HG02884 (cell line): ENCODE data around the gene INO80D.
A peak's percentile ranks its signal among the peaks of the same experiment; 100 is the strongest.
"Not testable (repeated sequence)": the region's sequence is repeated elsewhere in the genome, so short reads cannot be mapped to it uniquely, and the experiment has no call there.

ENCODE experiments used
- ATAC-seq: cut with Tn5 transposase; IDR thresholded peaks from one replicate; pipeline ENCODE4 v1.9.1; 2021; ENCODE audit warnings: mild to moderate bottlenecking, moderate library complexity; ENCODE audit not compliant: unreplicated experiment

The INO80D gene

DNA sequence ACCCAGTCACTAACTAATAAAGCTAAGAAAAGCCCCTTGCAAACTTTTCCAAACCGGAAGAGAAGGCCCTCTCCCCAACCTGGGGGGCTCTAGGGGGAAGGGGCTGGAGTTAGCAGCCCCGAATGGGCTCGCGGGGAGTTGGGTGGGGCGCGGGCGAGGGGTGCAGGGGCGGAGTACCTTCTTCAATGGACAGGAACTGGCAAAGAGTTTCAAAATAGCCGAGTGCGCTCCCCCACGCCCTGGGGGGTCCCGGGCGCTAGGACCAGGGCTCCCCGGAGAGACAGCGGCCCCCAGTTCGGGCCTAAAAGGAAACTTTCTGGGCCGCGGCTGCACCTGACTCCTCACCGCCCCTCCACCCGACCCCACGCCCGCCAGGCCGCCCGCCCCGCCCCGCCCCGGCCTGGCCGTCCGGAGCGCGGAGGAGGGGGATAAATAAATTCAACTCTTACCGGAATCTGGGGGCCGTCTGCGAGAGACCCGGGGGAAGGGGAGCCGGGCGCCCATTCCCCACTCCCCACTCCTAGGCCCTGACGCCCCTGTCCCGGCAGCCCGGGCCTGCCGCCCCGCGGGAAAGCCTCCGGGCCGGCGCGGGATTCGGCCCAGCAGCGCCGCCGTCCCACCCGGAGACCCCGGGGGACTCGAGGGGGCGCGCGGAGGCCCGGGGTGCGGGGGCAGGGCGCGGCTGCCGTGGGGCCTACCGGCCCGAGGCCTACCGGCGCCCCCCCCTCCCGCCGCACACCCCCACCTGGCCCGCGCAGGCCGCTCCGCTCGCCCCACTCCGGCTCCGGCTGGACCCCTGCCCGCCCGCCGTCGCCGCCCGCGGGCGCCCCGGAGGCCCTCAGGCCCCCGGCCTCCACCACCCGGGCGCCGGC, 868 bp downstream of the INO80D start:
- peak; percentile 12 for ATAC-seq

DNA sequence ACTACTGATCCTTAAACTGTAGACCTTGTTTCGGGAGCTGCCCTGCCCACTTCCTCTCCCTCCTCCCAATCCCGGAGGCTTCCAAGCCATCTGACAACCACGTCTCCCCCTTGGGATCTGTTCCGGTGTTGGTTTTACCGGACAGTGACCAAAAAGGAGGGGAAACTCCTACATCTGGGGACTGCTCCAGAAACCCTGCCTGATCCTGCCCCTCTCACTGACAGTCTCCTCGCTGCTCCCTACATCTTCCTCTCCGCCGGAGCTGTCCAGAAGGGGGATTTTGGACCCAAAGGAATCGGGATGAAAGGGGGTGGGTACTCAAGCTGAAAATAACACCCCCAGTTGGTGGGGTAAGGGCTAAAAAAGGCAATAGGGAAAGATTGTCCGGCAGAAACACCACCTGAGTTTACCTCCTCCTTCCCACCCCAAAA, 1.5 kb downstream of the INO80D start:
- ATAC-seq, result no peak

DNA sequence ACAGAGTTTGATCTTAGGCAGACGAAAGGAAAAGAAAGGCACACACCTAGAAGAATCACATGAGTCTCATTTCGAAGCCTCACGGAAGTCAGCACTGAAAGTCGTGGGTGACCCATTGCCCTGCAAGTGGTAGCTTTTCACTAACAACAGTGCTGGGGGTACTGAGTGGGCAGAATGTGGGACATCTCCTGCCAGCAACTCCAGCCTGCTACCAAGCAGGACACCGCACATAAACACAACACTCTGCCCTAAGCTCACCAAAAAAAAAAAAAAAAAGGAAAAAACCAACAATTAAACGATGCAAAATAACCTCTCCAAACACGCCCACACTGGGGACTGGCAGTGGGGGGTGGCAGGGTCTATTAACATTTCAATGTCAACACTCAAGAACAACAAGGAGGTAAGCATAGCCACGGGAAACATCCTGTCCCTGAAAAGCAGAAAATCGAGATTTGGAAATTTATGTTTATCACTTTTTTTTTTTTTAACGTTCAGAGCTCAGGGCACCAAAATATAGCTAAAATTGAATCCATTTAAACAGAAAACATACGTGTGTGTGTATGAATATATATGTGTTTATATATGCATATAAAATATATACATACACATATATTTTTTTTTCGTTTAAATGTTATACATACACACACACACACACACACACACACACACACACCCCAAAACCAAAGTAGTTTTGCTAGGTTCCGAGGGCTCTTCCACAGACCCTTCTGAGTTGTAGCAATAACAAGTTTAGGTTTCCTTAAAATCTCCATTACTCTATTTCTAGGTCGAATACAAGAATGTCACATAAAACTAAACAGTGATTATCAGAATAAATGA, 2.2 kb downstream of the INO80D start:
- no peak for ATAC-seq

DNA sequence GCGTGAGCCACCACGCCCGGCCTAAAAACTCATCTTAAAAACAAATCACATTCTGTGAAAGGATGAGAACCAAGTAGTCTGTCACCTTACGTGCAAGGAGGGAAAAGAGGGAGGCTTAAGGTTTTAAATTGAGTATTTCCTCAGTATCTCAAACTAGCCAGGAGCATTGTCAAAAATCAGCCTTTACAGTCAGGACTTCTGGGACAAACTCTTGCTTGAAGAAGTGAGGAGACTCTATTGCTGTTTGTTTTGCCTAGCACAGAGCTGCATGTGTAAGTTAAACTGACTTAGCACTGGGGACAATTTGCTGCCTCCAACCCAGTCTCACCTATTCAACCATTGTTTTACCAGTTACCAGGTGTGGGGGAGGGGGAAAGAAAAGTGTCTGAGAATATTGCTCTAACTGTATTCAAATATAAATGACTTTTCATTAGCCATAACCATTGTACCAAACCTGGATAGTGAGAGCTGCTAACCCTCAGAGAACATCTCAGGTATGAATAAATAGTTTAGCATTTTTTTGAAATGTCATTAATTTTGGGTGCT, 3.6 kb downstream of the INO80D start:
- ATAC-seq, result no peak

DNA sequence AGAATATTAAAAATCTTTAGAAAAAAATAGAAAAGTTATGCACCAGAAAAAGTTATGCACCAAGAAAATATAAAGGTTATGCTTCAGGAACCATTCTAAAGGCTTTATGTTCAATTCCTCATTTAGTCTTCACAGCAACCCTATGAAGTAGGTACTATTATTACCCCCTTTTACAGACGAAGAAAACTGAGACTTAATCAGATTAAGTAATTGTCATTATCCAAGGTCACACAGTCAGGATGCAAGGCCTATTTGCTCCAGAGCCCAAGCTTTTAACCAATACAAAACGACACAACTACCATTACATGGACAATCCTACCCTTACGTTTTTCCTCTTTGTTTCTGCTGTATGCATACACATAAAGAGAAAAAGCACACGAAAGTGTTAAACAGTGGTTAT, 5.0 kb downstream of the INO80D start:
- no peak for ATAC-seq

DNA sequence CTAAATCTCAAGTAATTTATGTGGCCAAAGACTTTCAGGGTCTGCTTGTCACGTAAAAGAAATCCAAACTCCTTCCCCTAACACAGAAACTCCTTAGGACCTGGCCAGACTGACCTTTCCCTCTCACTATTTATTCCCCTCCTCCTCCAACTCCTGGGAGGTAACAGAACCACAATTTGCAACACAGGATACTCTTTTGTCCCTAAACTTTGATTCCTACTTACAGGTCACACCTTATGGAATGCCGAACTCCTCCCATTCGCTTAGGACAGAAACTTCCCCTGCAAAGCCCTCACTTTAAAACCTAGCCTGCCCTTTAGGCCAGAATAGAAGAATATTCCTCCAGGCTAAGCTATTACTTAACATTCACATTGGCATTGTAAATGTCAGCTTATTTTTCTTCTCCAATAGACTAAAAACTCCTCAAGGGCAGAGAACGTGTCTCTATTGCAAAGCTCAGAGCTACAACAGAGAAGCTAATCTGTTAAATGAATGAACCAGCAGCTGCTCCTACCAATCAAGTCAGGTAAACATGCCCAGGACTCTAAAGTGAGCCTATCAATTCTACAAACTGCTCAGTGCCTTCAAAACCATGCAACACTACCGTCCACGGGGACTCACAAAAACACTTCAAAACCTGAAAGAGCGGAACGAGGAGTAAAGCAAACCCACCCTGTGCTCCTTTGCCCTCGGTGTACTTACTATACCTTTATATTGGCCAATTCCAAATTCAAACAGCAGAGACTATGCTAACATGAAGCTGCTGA, 6.1 kb downstream of the INO80D start:
- no peak for ATAC-seq

DNA sequence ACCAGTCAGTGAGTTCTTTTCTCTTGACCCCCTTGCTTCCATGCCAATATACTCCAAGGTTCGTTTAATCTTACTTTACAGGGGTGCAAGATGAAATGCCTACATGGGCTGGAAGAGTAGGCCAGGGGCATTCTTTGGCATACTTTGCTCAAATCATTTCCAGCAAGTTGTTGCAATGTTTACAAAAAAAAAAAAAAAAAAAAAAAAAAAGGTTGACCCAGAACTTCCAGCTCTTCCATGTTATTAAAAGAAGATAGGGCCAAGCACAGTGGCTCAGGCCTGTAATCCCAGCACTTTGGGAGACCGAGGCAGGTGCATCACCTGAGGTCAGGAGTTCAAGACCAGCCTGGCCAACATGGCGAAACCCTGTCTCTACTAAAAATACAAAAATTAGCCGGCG, 8.1 kb downstream of the INO80D start:
- not testable (repeated sequence) for ATAC-seq

DNA sequence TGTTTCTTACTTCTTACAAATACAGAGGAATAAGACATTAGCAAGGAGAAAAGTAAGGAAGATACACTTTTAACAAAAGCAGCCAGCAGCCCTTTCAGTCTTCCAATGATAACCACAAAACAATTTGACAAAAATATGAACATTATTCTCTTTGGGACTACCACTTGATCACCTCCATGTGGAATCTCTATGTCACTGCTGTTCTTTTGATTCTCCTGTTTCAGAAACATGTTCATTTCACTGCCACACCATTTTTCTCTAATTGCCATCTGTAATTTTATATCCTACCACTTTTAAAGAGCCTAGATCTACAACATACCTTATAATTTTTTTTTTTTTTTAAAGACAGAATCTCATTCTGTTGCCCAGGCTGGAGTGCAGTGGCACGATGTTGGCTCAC, 10.9 kb downstream of the INO80D start:
- no peak for ATAC-seq

DNA sequence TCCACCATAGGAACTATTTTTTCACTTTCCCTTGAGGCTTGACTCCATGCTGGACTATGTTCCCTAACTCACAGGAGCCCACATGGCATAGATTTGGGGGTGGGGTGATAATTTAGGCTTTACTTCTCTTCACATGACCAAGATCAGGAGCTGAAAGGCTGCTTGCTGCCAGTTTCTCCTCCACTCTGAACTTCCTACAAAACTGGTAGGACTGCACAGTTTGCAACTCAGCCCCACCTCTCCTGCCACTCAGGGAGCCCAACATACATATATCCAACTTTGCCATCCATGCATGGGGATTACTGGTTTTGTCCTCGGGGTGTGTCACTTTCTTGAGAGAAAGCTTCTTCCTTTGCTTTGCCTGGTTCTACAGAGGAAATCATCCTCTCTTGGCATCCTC, 14.2 kb downstream of the INO80D start:
- no peak for ATAC-seq

DNA sequence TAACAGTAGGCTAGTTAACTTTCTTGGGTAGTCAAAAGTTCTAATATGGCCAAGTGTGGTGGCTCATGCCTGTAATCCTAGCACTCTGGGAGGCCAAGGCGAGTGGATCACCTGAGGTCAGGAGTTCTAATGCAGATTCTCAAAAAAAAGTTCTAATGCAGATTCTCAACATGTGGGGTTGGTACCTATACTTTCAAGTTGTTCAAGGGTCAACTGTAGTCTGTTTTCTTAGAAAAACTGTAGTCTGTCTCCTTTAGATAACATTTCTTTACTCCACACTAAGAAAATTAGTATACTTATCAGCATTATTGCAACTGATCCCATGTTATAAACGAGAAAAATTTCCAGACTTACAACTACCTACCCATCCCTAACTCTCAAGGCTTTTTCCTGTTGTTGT, 16.6 kb downstream of the INO80D start:
- no peak for ATAC-seq

DNA sequence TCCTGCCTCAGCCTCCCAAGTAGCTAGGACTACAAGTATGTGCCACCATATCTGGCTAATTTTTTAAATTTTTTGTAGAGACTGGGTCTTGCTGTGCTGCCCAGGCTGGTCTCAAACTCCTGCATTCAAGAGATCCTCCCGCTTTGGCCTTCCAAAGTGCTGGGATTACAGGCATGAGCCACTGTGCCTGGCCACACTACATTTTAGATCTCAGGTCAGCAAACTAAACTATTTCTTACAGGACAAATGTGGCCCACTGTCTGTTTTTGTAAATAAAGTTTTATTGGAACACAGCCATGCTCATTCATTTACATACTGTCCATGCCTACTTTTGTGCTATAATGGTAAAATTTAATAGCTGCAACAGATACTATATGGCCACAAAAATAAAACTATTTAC, 17.8 kb downstream of the INO80D start:
- no peak for ATAC-seq

DNA sequence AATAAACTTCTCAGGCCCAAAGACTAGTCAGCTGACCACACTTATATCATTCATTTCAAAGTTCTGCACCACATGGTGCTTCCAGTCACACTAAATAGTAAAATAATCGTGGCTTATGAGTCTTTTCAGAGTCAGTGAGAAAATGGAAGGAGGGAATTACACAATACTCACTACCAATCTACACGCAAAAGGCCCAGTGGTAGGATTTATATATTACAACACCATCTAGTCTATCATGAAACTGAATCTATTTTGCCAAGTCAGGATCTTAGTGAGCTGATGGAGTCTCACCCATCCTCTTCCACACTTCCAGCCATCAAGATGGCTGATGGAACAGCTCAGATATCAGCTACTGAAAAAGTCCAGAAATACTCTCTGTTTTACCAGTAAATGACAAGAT, 21.9 kb downstream of the INO80D start:
- no peak for ATAC-seq

DNA sequence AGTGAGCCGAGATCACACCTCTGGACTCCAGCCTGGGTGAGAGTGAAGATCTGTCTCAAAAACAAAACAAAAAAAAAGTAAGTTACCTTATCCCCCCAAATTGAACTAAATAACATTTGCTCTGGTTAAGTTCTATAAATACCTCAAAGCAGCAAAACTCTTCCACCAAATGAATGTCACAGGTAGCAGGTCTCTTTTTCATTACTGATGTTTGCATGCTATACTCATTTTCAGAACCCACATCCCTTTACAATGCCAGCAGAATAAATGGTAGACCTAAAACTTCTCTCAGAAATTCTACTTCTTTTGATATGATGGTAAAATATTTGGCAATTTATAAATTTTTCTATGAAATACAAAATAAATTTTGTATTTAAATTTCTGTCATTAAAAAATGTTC, 22.3 kb downstream of the INO80D start:
- no peak for ATAC-seq

DNA sequence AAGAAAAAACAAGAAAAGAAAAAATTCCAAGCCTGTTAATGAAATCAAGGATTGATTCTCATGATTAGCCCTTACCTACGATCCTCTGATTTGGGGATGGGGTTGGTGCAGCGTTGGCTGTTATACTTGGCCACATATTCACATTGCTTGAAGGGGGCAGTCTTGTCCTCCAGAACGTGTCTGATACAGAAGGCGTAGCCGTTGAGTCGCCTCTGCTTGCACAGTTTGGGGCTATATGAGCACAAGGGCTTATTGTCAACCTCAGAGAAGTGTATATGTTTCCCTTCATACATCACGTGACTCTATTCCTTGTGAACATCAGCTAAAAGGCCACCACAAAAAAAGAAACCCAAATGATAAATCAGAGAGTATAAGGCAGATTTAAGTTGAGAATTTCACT, 23.2 kb downstream of the INO80D start:
- no peak for ATAC-seq

DNA sequence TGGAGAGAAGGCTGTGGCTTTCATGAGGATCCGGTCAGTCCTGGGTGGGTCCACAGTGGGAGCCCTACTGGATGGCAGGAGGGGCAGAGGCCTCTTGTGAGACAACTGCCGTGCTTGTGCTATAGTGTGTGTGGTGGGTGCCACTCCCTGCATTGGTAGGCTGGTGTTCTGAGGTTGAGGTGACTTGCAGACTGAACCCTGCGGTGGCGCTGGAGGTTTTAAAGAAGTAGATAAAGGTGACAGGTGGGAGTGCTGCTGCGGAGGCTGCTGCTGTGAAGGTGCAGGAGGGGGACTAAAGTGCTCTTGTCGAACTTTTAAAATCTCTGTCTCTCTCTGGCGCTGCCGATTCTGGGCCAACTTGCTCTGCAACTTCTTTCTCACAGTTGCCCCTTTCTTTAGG, 29.7 kb downstream of the INO80D start:
- ATAC-seq, result no peak

DNA sequence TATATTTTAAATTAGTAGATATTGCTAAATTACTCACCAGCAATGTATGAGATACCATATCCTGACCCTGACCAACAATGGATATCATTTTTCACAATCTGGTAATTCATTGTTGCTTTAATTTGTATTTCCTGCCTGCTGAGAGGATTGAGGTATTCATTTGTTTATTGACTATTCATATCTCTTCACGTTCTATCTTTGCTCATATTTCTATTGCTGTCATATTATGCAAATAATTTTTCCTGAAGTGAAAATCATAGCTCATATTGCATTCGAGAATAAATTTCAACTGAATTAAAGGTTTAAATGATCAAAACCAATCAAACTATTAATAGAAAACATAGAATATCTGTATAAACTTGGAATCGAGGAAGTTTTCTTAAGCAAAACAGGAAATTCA, 31.0 kb downstream of the INO80D start:
- ATAC-seq, result no peak

DNA sequence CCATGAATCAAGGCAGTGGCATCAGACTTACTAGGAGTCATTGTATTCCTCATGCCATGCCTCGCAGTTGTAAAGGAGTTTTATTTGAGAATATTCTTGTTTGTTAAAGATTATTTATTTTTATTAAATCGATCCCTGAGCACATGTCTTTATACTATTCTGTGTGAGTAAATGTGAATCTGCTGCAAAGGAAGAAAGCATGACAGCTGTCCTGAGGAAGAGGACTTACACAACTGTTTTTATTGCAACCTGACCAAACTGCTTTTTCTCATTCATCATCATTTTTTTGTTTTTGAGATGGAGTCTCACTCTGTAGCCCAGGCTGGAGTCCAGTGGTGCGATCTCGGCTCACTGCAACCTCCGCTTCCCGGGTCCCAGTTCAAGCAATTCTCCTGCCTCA, 34.1 kb downstream of the INO80D start:
- ATAC-seq, result no peak

DNA sequence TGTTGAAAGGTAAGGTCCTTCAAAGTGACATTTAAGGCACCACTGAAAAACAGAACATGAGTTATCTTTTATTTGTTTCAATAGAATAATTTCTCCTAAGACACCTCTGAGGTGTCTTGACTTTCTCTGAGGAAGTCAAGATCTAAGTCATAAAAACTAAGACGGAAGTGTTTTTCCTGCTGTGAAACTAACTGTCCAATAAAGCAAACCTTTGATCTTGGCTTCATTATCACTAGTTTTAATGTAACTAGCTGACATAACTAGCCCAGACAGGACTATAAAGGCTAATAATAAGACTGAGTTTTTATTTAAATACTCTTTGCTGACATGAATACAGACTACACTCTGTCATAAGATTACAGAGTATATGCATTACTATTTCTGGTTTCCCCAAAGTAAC, 36.6 kb downstream of the INO80D start:
- no peak for ATAC-seq

DNA sequence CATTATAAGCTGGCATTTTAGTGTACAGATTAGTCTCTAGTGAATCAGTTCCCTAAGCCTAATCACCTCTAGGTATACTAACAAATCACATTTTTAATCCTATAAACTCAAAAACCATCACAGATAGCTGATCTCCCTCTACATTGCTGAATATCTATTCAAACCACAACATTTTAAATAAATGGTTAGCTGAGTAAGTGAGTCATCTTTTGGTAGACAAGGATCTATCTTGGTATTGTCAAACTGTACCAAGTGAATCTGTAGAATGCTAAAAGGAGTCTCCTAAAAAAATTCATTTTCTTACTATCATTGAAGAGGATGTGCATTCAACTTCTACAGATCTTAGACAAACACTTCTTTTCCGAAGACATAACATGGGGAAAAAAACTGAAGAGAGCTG, 40.7 kb downstream of the INO80D start:
- no peak for ATAC-seq

DNA sequence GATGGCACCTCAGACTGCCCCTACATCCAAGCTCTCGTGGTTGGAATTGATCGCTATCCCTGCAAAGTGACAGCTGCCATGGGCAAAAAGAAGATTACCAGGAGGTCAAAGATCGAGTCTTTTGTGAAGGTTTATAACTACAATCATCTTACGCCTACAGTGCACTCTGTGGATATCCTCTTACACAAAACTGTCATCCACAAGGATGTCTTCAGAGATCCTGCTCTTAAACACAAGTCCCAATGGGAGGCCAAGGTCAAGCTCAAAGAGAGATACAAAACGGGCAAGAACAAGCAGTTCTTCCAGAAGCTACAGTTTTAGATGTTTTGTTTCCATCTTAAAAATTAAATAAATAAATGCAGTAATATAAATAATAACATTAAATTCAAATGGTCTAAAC, 45.4 kb downstream of the INO80D start:
- no peak for ATAC-seq

DNA sequence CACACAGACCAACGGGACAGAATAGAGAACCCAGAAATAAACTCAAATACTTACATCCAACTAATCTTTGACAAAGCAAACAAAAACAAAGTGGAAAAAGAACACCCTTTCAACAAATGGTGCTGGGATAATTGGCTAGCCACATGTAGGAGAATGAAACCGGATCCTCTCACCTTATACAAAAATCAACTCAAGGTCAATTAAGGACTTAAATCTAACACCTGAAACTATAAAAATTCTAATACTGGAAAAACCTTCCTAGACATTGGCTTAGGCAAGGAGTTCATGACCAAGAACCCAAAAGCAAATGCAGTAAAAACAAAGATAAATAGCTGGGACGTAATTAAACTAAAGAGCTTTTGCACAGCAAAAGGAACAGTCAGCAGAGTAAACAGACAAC, 50.6 kb downstream of the INO80D start:
- not testable (repeated sequence) for ATAC-seq
